ENCODE measurements around the gene VCL. TPM values are rescaled to one million over a fixed set of nuclear protein-coding genes. Genes with fewer than 3 reads are reported as not detected.
"Not testable (repeated sequence)": the region's sequence is repeated elsewhere in the genome, so short reads cannot be mapped to it uniquely, and the experiment has no call there.

The VCL gene
- total RNA-seq, 2 donors from 2014 or later = 24.4 to 31.6 TPM

- ATAC-seq (no peak), DNase-seq (no peak)
- intact Hi-C loops (cut with DNase I) = no loop called here
- no peaks in the 10 kb centered on the region for H3K9me3 ChIP-seq
- H3K4me1 ChIP-seq = peaks cover 26% of the 10 kb centered on the region
- H3K4me3 ChIP-seq = no peak overlapping the region
- TF ChIP-seq CTCF (IDR thresholded peaks at IDR 0.05) (no peak), POLR2A (IDR thresholded peaks at IDR 0.05) (no peak)
- WGBS, 2 donors = 71 to 83% methylated on average over 2 of the region's 2 CpGs
- H3K27ac ChIP-seq = no peak overlapping the region
- H3K36me3 ChIP-seq (replicated peaks in 1 of 2; ENCODE audit: insufficient read depth in 1 of 2, low read depth in 2 of 2) = no peaks in the 10 kb centered on the region
- no peaks in the 10 kb centered on the region for H3K27me3 ChIP-seq
Observed at GRCh38 chr10:74012480-74012879, 14.6 kb downstream of the VCL start.

GRCh38 chr10:74013004-74013403 is 15.1 kb downstream of the VCL start:
- no peaks in the 10 kb centered on the region for H3K27me3 ChIP-seq
- DNase-seq (no peak), ATAC-seq (no peak)
- no peaks in the 10 kb centered on the region for H3K9me3 ChIP-seq
- intact Hi-C loops (cut with DNase I) = no loop called here
- WGBS, 2 donors = 46 to 52% methylated on average over 1 of the region's 1 CpG
- TF ChIP-seq POLR2A (IDR thresholded peaks at IDR 0.05) (no peak), CTCF (IDR thresholded peaks at IDR 0.05) (no peak)
- no peak overlapping the region for H3K27ac ChIP-seq
- no peak overlapping the region for H3K4me3 ChIP-seq
- H3K36me3 ChIP-seq (replicated peaks in 1 of 2; ENCODE audit: insufficient read depth in 1 of 2, low read depth in 2 of 2) = no peaks in the 10 kb centered on the region
- peaks cover 26% of the 10 kb centered on the region for H3K4me1 ChIP-seq

- peaks cover 26% of the 10 kb centered on the region for H3K4me1 ChIP-seq
- intact Hi-C loops (cut with DNase I); H3K36me3 ChIP-seq (replicated peaks in 1 of 2; ENCODE audit: insufficient read depth in 1 of 2, low read depth in 2 of 2): not testable (repeated sequence)
Observed at GRCh38 chr10:74014574-74014973, 16.7 kb downstream of the VCL start.

GRCh38 chr10:74018241-74018640 is 20.3 kb downstream of the VCL start:
- ATAC-seq = no peak
- no peak overlapping the region for H3K4me3 ChIP-seq
- H3K27me3 ChIP-seq = no peaks in the 10 kb centered on the region
- no peak for TF ChIP-seq POLR2A (IDR thresholded peaks at IDR 0.05)
- no peak for TF ChIP-seq CTCF (IDR thresholded peaks at IDR 0.05)
- peak in 2 of 4 donors; percentile 13 to 19 for DNase-seq
- 13% methylated on average over 2 of the region's 2 CpGs; no CpG with 5 or more reads in 1 of the 2 donors for WGBS, 2 donors
- intact Hi-C loops (cut with DNase I) = no loop called here
- no peaks in the 10 kb centered on the region for H3K9me3 ChIP-seq
- H3K4me1 ChIP-seq = peaks cover 1% of the 10 kb centered on the region
- H3K27ac ChIP-seq = no peak overlapping the region
- no peaks in the 10 kb centered on the region for H3K36me3 ChIP-seq (replicated peaks in 1 of 2; ENCODE audit: insufficient read depth in 1 of 2, low read depth in 2 of 2)

More at GRCh38 chr10:74014574-74014973, 16.7 kb downstream of the VCL start:
- DNase-seq, ATAC-seq, H3K27me3 ChIP-seq, H3K27ac ChIP-seq, H3K4me3 ChIP-seq, H3K9me3 ChIP-seq: not testable (repeated sequence)
- whole genome bisulfite sequencing, 2 donors = 91 to 94% methylated on average over 3 of the region's 3 CpGs

- intact Hi-C loops (cut with DNase I) = no loop called here
- WGBS, 2 donors = 53 to 66% methylated on average over 4 of the region's 4 CpGs
- Histone ChIP-seq H3K27me3 (no peaks in the 10 kb centered on the region), H3K36me3 (replicated peaks in 1 of 2; ENCODE audit: insufficient read depth in 1 of 2, low read depth in 2 of 2) (no peaks in the 10 kb centered on the region), H3K4me3 (no peak overlapping the region), H3K27ac (no peak overlapping the region), H3K4me1 (peaks cover 18% of the 10 kb centered on the region), H3K9me3 (no peaks in the 10 kb centered on the region)
- ATAC-seq = no peak
- TF ChIP-seq POLR2A (IDR thresholded peaks at IDR 0.05) (no peak), CTCF (IDR thresholded peaks at IDR 0.05) (no peak)
- no peak for DNase-seq
Observed at GRCh38 chr10:74021248-74022055, 23.5 kb downstream of the VCL start.
